OCI-LY7 (cell line): ENCODE measurements around the gene LIFR. TPM values are rescaled to one million over a fixed set of nuclear protein-coding genes. Genes with fewer than 3 reads are reported as not detected.

Source experiments
- BruUV-seq: library from RNA; stranded (reverse); fragments of 400-500 nt; replicated peaks from 2 replicates; lab custom pipeline; 2021; lab: Mats Ljungman, UMichigan
- CTCF ChIA-PET: fragments of 300-600 bp; sonication (Branson Sonifier 250); formaldehyde crosslinking; loops from one replicate; lab custom pipeline; 2022; ENCODE audit warnings: antibody characterized with exemption; ENCODE audit not compliant: unreplicated experiment; lab: Charles Lee
- POLR2A ChIA-PET: fragments of 300-600 bp; sonication (Branson Sonifier 250); formaldehyde crosslinking; loops from one replicate; lab custom pipeline; 2022; ENCODE audit warnings: antibody characterized with exemption; lab: Charles Lee
- DNase-seq: peaks from one replicate; pipeline ENCODE4 v3.0.0-alpha.2; 2015; ENCODE audit warnings: low spot score
- H2AFZ ChIP-seq: fragments of 200-600 bp; sonication (generic), shearing (Covaris generic); 2 replicates; pipeline ENCODE4 v1.6.1; 2014; ENCODE audit warnings: mild to moderate bottlenecking, antibody characterized with exemption, low read length, moderate library complexity
- H3K27ac ChIP-seq: fragments of 200-600 bp; sonication (generic); 2 replicates; pipeline ENCODE4 v1.5.1; 2014; ENCODE audit warnings: mixed run types, low read depth, mild to moderate bottlenecking, moderate library complexity, low read length, inconsistent platforms; ENCODE audit not compliant: poor library complexity, severe bottlenecking
- H3K36me3 ChIP-seq: fragments of 200-600 bp; sonication (generic); 2 replicates; pipeline ENCODE4 v1.6.1; 2014; ENCODE audit warnings: mild to moderate bottlenecking, antibody characterized with exemption, low read length, moderate library complexity, mixed read lengths; ENCODE audit not compliant: insufficient read depth
- H3K4me1 ChIP-seq: fragments of 200-600 bp; sonication (generic); 2 replicates; pipeline ENCODE4 v1.5.1; 2014; ENCODE audit warnings: mild to moderate bottlenecking, low read length; ENCODE audit not compliant: insufficient read depth, poor library complexity, severe bottlenecking
- H3K4me2 ChIP-seq: fragments of 200-600 bp; sonication (generic); 2 replicates; pipeline ENCODE4 v1.6.1; 2014; ENCODE audit warnings: mild to moderate bottlenecking, low read length
- H3K4me3 ChIP-seq: fragments of 200-600 bp; sonication (generic); 2 replicates; pipeline ENCODE4 v1.5.1; 2014; ENCODE audit warnings: mild to moderate bottlenecking, low read depth, low read length; ENCODE audit not compliant: poor library complexity, severe bottlenecking
- H3K79me2 ChIP-seq: fragments of 200-600 bp; sonication (generic); 2 replicates; pipeline ENCODE4 v1.6.1; 2016; ENCODE audit warnings: low read depth, mild to moderate bottlenecking, low read length, moderate library complexity, mixed read lengths; ENCODE audit not compliant: insufficient read depth
- H3K9me2 ChIP-seq: fragments of 200-600 bp; sonication (generic); 2 replicates; pipeline ENCODE4 v1.6.1; 2016; ENCODE audit warnings: mild to moderate bottlenecking, low read length, mixed read lengths; ENCODE audit not compliant: insufficient read depth
- H3K9me3 ChIP-seq: fragments of 200-600 bp; sonication (generic); 2 replicates; pipeline ENCODE4 v1.6.1; 2014; ENCODE audit warnings: mild to moderate bottlenecking, mixed run types, low read length, mixed read lengths
- H4K20me1 ChIP-seq: fragments of 200-600 bp; sonication (generic); 2 replicates; pipeline ENCODE4 v1.6.1; 2014; ENCODE audit warnings: mild to moderate bottlenecking, antibody characterized with exemption, low read length, moderate library complexity, mixed read lengths; ENCODE audit not compliant: insufficient read depth
- CTCF ChIP-seq: fragments of 200-600 bp; sonication (generic); conservative IDR thresholded peaks from 2 replicates; pipeline ENCODE4 v1.5.1; 2014; ENCODE audit warnings: mild to moderate bottlenecking, antibody characterized with exemption, low read length, moderate library complexity, mixed read lengths
- EZH2phosphoT487 ChIP-seq: fragments of 200-600 bp; sonication (generic); IDR thresholded peaks from 2 replicates; pipeline ENCODE4 v1.6.1; 2018; ENCODE audit warnings: low read depth, borderline replicate concordance, mild to moderate bottlenecking, mixed run types, antibody characterized with exemption, low read length, moderate library complexity, mixed read lengths
- intact Hi-C: fragments of 100-400 bp; cut with micrococcal nuclease; formaldehyde crosslinking; loops from one replicate; pipeline ENCODE4 v1.10.0; 2022; ENCODE audit not compliant: unreplicated experiment
- total RNA-seq, 2 experiments: library from RNA; depleted of rRNA in 1 of 2; stranded (reverse); fragments of >200 nt in 1 of 2; shearing (Covaris generic) in 1 of 2; gene quantifications; 2 replicates each; pipeline ENCODE4 v1.2.3, GENCODE V29; 2014 to 2022

LIFR gene
- total RNA-seq, 2 experiments from 2014 or later: not detected

- ChIA-PET CTCF (interaction anchor here (1.5 kb wide), 1 partner anchor 23 kb away, joined by 3 read pairs; no protein-coding TSS in a partner anchor), POLR2A (interaction anchor here (1.2 to 2.7 kb wide), 2 partner anchors 9 to 12 kb away, joined by 3 to 7 read pairs; no protein-coding TSS in a partner anchor)
- no peak overlapping the region for H3K4me2 ChIP-seq
- no TSS peak for BruUV-seq
- intact Hi-C loops: no loop called here
- H3K9me2 ChIP-seq: no peaks in the 10 kb centered on the region
- H3K27ac ChIP-seq: no peak overlapping the region
- no peaks in the 10 kb centered on the region for H3K79me2 ChIP-seq
- no peaks in the 10 kb centered on the region for H3K4me1 ChIP-seq
- DNase-seq: no peak
- no peak overlapping the region for H3K4me3 ChIP-seq
- TF ChIP-seq EZH2phosphoT487 (no peak), CTCF (no peak)
- no peak overlapping the region for H2AFZ ChIP-seq
- no peaks in the 10 kb centered on the region for H4K20me1 ChIP-seq
- no peaks in the 10 kb centered on the region for H3K36me3 ChIP-seq
- H3K9me3 ChIP-seq: no peaks in the 10 kb centered on the region
Measured at GRCh38 chr5:38465061-38465460, 91.4 kb downstream of the LIFR start.

GRCh38 chr5:38463634-38464521, 92.6 kb downstream of the LIFR start:
- Histone ChIP-seq H3K9me2 (no peaks in the 10 kb centered on the region), H4K20me1 (no peaks in the 10 kb centered on the region), H3K9me3 (no peaks in the 10 kb centered on the region), H2AFZ (no peak overlapping the region), H3K79me2 (no peaks in the 10 kb centered on the region), H3K36me3 (no peaks in the 10 kb centered on the region), H3K27ac (no peak overlapping the region), H3K4me3 (no peak overlapping the region), H3K4me2 (no peak overlapping the region), H3K4me1 (no peaks in the 10 kb centered on the region)
- no peak for DNase-seq
- ChIA-PET CTCF (interaction anchor here (1.5 kb wide), 1 partner anchor 22 kb away, joined by 3 read pairs; no protein-coding TSS in a partner anchor), POLR2A (interaction anchor here (1.2 to 2.7 kb wide), 2 partner anchors 10 kb away, joined by 3 to 7 read pairs; no protein-coding TSS in a partner anchor)
- no TSS peak for BruUV-seq
- intact Hi-C loops: no loop called here
- TF ChIP-seq CTCF: no peak
- TF ChIP-seq EZH2phosphoT487: no peak
